Activated CD8-positive, alpha-beta memory T cell treated with anti-CD3 and anti-CD28 coated beads, Interleukin-2, amount 50 U/mL, for 24 hours (primary cell): Measurements from ENCODE around the gene SLC12A2.

Experiments
- DNase-seq: peaks from one replicate; pipeline ENCODE4 v3.0.0-alpha.2; 2020; ENCODE audit errors: extremely low read depth

The SLC12A2 gene

DNA sequence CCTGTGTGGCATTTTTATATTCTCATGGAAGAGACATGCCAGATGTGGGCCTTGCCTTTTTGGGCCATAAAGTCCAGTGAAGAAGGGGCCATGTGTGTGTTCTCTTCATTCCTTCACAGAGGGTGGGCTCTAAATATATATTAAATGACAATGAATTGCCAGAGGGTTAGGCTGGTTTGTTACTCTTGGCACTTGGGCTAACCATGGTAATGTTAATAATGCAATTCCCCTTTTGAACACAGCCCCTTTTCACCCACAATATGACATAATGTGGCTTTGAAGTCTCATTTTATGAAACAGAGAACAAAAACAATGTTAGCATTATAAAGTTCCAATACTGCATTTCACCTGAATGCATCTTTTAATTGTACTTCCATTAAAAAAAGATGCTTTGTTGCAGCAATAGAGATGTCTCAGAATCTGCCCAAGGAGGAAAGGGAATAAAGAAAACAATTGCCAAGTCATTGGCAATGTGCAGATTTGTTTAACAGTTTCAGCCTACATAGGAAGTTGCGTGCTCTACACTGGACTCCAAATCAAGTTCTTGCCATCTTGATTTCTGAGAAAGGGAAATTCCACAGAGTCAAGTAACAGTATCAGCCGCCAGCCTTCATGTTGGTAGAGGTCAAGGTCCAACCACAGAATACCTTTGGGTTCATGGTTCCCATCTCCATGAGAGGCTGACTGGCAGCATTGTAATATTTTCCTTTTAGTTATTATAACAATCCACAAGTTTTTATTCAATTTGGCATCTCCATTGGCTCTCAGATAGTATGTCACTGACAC is 141.9 kb downstream of the SLC12A2 start:
- DNase-seq = no peak

DNA sequence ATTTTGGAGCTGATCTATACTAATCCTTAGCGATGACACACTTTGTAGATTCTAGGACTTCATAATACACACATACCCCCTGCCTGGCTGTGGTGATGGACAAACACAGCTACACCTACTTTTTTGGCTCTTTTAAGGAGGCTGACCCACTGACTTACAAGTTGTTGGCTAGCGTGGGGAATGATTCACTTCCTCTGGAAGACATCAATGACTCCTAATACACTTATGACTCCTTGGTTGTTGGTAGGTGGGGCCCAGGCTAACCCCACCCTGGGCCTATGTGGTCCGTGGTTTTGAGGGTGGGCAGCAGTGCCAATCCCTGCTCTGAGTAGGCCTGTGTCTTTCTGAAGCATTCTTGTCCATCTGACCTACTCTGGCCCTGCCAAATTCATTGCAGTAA is 144.4 kb downstream of the SLC12A2 start:
- no peak for DNase-seq

DNA sequence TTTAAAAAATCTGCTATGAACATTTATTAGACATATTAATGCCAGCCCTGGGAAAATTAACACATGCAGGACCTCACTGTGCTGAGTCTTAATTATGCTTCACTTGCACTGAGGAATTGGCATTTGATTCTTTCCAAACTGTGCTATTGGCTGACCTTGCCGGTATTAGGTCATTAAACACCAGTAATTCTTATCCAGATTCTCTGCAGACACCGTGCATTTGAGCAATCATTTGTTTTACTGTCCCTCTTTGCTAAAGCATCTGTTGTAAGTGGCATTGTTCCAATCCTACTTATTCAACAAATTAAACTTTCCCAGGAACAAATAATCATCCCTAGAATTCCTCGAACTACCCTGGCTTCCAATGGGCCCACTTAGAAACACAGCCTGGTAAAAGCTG is 145.0 kb downstream of the SLC12A2 start:
- DNase-seq = no peak

DNA sequence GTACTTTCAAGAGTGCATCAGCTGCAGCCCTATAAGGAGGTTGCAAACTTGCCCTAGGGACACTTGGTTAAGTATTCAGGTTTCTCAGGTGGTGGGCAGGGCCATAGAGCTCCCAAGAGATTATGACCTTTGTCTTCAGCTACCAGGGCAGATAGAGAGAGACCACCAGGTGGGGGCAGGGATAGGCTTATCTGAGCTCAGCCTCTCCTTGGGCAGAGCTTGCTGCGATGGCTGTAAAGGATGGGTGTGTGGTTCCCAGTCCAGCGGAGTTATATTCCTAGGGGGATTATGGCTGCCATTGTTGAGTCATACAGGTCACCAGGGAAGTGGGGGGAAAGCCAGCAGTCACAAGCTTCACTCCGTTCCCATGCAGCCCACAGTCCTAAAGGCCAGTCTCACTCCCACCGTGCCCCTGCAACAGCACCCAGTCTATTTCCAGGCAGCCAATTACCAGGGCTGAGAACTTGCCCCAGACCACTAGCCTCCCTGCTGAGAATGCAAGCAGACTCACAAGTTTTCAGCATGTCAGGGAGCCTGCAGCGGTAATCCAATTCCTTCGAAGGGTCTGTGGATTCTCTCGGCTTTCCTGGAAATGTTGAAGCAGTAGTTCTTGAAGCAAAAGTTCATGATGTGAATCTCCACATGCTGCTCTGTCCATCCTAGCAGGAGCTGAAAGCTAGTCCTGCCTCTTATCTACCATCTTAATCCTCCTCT is 151.5 kb downstream of the SLC12A2 start:
- DNase-seq = no peak

DNA sequence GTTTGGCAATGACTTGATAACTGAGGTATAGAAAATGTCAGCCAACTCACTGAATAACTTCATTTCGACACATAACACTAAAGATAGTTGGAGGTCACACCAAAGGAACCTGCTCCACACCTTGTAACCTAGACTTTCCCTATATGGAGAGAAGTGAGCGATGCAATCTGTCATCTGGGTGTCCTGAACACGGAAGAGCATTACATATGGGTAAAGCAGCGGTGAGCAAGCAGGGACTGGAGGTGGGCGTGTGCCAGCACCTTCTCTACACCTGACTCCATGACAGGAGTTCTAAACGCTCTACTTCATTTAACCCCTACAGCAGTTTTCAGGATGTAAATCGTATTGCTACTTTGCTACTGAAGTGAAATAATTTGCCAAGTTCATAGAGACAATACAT is 152.8 kb downstream of the SLC12A2 start:
- DNase-seq = no peak

DNA sequence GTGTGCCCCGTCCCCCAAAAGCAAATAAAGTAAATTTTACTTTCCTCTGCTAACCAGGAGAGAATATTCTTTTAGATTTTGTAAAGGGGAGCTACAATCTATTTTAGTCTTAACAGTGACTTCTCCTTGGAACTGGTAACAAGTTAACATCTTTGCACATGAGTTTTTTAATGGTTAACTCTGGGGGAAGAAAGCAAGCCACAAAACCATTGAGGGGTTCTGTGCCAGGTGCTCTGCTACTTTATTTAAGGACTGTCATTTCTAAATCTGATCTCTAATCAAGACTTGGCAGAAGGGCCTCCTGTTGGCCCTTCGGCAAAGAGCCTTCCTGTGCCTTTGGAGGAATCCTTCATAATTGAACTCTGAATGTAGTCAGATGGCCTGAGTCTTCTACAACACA is 153.4 kb downstream of the SLC12A2 start:
- no peak for DNase-seq

DNA sequence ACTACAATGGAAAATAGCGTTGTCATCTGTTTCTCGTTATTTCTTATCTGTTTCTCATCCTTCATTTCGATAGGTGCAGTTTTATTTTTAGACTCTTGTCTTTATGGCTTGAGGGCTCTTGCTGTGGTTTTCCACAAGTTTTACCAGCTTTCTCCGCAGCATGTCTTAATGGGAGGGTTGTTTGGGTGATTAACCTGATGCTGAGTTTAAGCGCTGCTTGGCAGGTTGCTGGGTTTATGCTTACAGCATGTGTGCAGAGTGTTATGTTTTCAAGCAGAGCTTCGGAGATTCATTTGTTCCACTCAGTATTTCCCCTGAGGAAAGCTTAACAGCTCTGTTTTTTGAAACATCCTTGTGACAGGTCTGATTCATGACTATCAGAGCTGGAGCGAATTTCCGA is 154.0 kb downstream of the SLC12A2 start:
- no peak for DNase-seq
